Fibroblast of skin of abdomen (primary cell): ENCODE results near the gene TM4SF18.
"Not testable (repeated sequence)": the region's sequence is repeated elsewhere in the genome, so short reads cannot be mapped to it uniquely, and the experiment has no call there.

Experiments used
- DNase-seq: peaks from one replicate; pipeline ENCODE4 v3.0.0-alpha.2; 2013

Gene TM4SF18

GRCh38 chr3:149368674-149369497 lies 35.5 kb upstream of the TM4SF18 start:
- no peak for DNase-seq

GRCh38 chr3:149368201-149368673 lies 34.8 kb upstream of the TM4SF18 start:
- DNase-seq: no peak

GRCh38 chr3:149366941-149367840 lies 33.8 kb upstream of the TM4SF18 start:
- DNase-seq: no peak

- no peak for DNase-seq
These were observed 32.6 kb upstream of the TM4SF18 start for GRCh38 chr3:149366031-149366430.

- DNase-seq: no peak
These were observed 31.2 kb upstream of the TM4SF18 start for GRCh38 chr3:149364624-149365023.

GRCh38 chr3:149363053-149363452 lies 29.6 kb upstream of the TM4SF18 start:
- DNase-seq: peak; percentile 42

GRCh38 chr3:149362366-149362765 lies 28.9 kb upstream of the TM4SF18 start:
- no peak for DNase-seq

- DNase-seq: no peak
These were observed 23.2 kb upstream of the TM4SF18 start for GRCh38 chr3:149356630-149357029.

- no peak for DNase-seq
These were observed 22.7 kb upstream of the TM4SF18 start for GRCh38 chr3:149356044-149356592.

- DNase-seq: no peak
These were observed 20.2 kb upstream of the TM4SF18 start for GRCh38 chr3:149353581-149354184.

GRCh38 chr3:149352556-149352955 lies 19.1 kb upstream of the TM4SF18 start:
- peak; percentile 50 for DNase-seq

GRCh38 chr3:149343951-149344350 lies 10.5 kb upstream of the TM4SF18 start:
- DNase-seq: no peak

- DNase-seq: peak; percentile 83
These were observed 9.3 kb upstream of the TM4SF18 start for GRCh38 chr3:149342413-149343380.

- peak; percentile 34 for DNase-seq
These were observed 7.0 kb upstream of the TM4SF18 start for GRCh38 chr3:149340310-149340933.

- peak; percentile 98 for DNase-seq
These were observed 6.5 kb upstream of the TM4SF18 start for GRCh38 chr3:149339931-149340309.

- not testable (repeated sequence) for DNase-seq
These were observed 4.0 kb upstream of the TM4SF18 start for GRCh38 chr3:149337486-149337885.

GRCh38 chr3:149336925-149337324 lies 3.5 kb upstream of the TM4SF18 start:
- DNase-seq: no peak

- DNase-seq: no peak
These were observed 665 bp downstream of the TM4SF18 start for GRCh38 chr3:149332771-149333170.

- no peak for DNase-seq
These were observed 1.1 kb downstream of the TM4SF18 start for GRCh38 chr3:149332227-149332765.

- DNase-seq: no peak
These were observed 2.0 kb downstream of the TM4SF18 start for GRCh38 chr3:149331396-149331795.
